SH-SY5Y (cell line): ENCODE measurements around the gene MGAT5.

ENCODE experiments used
- GATA2 ChIP-seq: IDR thresholded peaks from 2 replicates; pipeline ENCODE4 v1.6.1; 2011; ENCODE audit warnings: mild to moderate bottlenecking, low read depth, low read length
- GATA3 ChIP-seq: IDR thresholded peaks from 2 replicates; pipeline ENCODE4 v1.6.1; 2011; ENCODE audit warnings: low read depth, mild to moderate bottlenecking, low read length, moderate library complexity

DNA sequence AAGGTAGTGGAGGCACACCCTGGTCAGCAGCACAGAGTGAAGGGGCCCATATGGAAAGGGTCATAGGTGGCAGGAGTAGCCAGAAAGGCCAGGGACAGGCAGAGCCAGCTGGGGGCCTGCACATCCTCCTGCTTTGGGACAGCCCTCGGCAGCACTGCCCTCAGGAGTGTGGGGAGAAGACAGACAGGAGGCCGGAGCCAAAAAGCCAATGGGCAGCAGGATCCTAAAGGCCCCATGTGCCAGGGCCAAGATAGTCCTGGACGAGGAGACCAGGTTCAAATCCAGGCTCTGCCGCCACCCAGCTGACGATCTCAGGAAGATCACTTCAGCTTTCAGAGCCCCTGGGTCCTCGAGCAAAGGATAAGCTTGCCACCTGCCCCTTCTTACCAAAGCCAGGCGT lies 244.8 kb downstream of the MGAT5 start:
- TF ChIP-seq GATA2 (no peak), GATA3 (no peak)
